ENCODE measurements around the gene DOK4. TPM values are rescaled to one million over a fixed set of nuclear protein-coding genes. Genes with fewer than 3 reads are reported as not detected.

DOK4 gene
- total and polyA plus RNA-seq, 8 donors, result 27.7 to 108 (median 31.0) TPM

GRCh38 chr16:57468346-57468745 lies 17.9 kb downstream of the DOK4 start:
- ATAC-seq, result no peak
- Histone ChIP-seq H3K4me1 (peaks cover 18 to 55% of the 10 kb centered on the region in 2 donors), H3K9me3 (no peaks in the 10 kb centered on the region), H3K4me3 (no peak overlapping the region), H3K27me3 (no peaks in the 10 kb centered on the region), H3K27ac (no peak overlapping the region), H3K36me3 (peaks cover 0 to 92% of the 10 kb centered on the region in 2 donors)
- TF ChIP-seq, protein P1, sequence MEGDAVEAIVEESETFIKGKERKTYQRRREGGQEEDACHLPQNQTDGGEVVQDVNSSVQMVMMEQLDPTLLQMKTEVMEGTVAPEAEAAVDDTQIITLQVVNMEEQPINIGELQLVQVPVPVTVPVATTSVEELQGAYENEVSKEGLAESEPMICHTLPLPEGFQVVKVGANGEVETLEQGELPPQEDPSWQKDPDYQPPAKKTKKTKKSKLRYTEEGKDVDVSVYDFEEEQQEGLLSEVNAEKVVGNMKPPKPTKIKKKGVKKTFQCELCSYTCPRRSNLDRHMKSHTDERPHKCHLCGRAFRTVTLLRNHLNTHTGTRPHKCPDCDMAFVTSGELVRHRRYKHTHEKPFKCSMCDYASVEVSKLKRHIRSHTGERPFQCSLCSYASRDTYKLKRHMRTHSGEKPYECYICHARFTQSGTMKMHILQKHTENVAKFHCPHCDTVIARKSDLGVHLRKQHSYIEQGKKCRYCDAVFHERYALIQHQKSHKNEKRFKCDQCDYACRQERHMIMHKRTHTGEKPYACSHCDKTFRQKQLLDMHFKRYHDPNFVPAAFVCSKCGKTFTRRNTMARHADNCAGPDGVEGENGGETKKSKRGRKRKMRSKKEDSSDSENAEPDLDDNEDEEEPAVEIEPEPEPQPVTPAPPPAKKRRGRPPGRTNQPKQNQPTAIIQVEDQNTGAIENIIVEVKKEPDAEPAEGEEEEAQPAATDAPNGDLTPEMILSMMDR (IDR thresholded peaks at IDR 0.05), result no peak
- intact Hi-C loops (cut with DNase I), result no loop called here
- DNase-seq, result no peak

- H3K9me3 ChIP-seq, result no peaks in the 10 kb centered on the region
- H3K4me1 ChIP-seq, result peaks cover 11 to 31% of the 10 kb centered on the region in 2 donors
- H3K4me3 ChIP-seq, result no peak overlapping the region
- DNase-seq (no peak), ATAC-seq (peak; percentile 50)
- H3K27me3 ChIP-seq, result no peaks in the 10 kb centered on the region
- TF ChIP-seq, protein P1 (IDR thresholded peaks at IDR 0.05), result no peak
- H3K27ac ChIP-seq, result no peak overlapping the region
- intact Hi-C loops (cut with DNase I), result loop anchor here in 1 of 2 donors (5.0 kb wide), 1 partner anchor 53 kb away; no protein-coding TSS in a partner anchor
- peaks cover 0 to 68% of the 10 kb centered on the region in 2 donors for H3K36me3 ChIP-seq
These were observed 21.8 kb downstream of the DOK4 start for GRCh38 chr16:57464523-57464922.

GRCh38 chr16:57462978-57463362 lies 23.3 kb downstream of the DOK4 start:
- no peaks in the 10 kb centered on the region for H3K27me3 ChIP-seq
- peak overlapping the region; percentile 71 to 86 for H3K27ac ChIP-seq
- H3K36me3 ChIP-seq, result peaks cover 0 to 68% of the 10 kb centered on the region in 2 donors
- DNase-seq (no peak), ATAC-seq (peak; percentile 57)
- H3K4me3 ChIP-seq, result peak overlapping the region; percentile 94 to 96
- peaks cover 11 to 31% of the 10 kb centered on the region in 2 donors for H3K4me1 ChIP-seq
- H3K9me3 ChIP-seq, result no peaks in the 10 kb centered on the region
- TF ChIP-seq, protein P1 (IDR thresholded peaks at IDR 0.05), result no peak
- intact Hi-C loops (cut with DNase I), result loop anchor here in 1 of 2 donors (5.0 kb wide), 1 partner anchor 54 kb away; no protein-coding TSS in a partner anchor

GRCh38 chr16:57462209-57462977 lies 23.9 kb downstream of the DOK4 start, which contains the start of gene POLR2C:
TSS of gene POLR2C (plus strand) at chr16:57462679. CDS start at chr16:57462725, 46 bp downstream.
- H3K4me3 ChIP-seq, result peak within 1 kb of the TSS; percentile 94 to 96
- peaks cover 0 to 68% of the 10 kb centered on the region in 2 donors for H3K36me3 ChIP-seq
- peak within 1 kb of the TSS; percentile 71 to 86 for H3K27ac ChIP-seq
- H3K9me3 ChIP-seq, result no peaks in the 10 kb centered on the region
- H3K4me1 ChIP-seq, result peaks cover 11 to 30% of the 10 kb centered on the region in 2 donors
- TF ChIP-seq, protein P1 (IDR thresholded peaks at IDR 0.05), result peak; percentile 93 to 99
- DNase-seq (peak; percentile 77 to 98 (median 90)), ATAC-seq (peak; percentile 94)
- H3K27me3 ChIP-seq, result no peaks in the 10 kb centered on the region
- intact Hi-C loops (cut with DNase I), result loop anchor here in 1 of 2 donors (5.0 kb wide), 1 partner anchor 55 kb away; no protein-coding TSS in a partner anchor

DNA sequence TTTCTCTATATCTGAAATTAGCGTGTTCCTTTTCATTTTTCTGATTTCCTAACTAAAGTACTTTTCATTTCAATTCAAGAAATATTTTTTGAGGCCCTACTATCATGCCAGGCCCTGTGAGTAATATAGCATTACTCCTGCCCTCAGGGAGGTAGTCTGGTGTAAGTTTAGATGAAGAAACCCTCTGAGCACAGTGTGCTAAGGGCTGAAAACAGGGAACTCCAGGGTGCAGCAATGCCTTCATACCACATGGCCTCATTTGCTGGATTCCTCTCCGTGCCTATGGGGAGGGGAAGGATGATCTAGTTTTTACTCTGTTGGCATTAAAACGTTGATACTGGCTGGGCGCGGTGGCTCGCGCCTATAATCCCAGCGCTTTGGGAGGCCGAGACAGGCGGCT lies 34.3 kb downstream of the DOK4 start:
- Histone ChIP-seq H3K27me3 (no peaks in the 10 kb centered on the region), H3K4me3 (no peak overlapping the region), H3K4me1 (peaks cover 11 to 12% of the 10 kb centered on the region in 2 donors), H3K9me3 (no peaks in the 10 kb centered on the region), H3K27ac (no peak overlapping the region), H3K36me3 (peaks cover 0 to 53% of the 10 kb centered on the region in 2 donors)
- intact Hi-C loops (cut with DNase I), result no loop called here
- DNase-seq, result no peak
- TF ChIP-seq, protein P1 (IDR thresholded peaks at IDR 0.05), result no peak
- ATAC-seq, result no peak

Data from left lung (tissue), 10 donors.